H1 (cell line): ENCODE results near the gene ARPC4. TPM values are rescaled to one million over a fixed set of nuclear protein-coding genes. Genes with fewer than 3 reads are reported as not detected.

Experiments
- CTCF ChIA-PET: fragments of 300-600 bp; sonication (Branson Sonifier 250); formaldehyde crosslinking; loops from one replicate; lab custom pipeline; 2021; ENCODE audit not compliant: partially characterized antibody; lab: Charles Lee
- POLR2A ChIA-PET: fragments of 300-600 bp; sonication (Branson Sonifier 250); formaldehyde crosslinking; loops from one replicate; lab custom pipeline; 2021; ENCODE audit warnings: inconsistent platforms; ENCODE audit not compliant: partially characterized antibody; lab: Charles Lee
- DNase-seq, 2 experiments: peaks; one replicate each; pipeline versions ENCODE4 v3.0.0 to v3.0.0-alpha.2; 2010 to 2022; ENCODE audit warnings: low spot score in 2 of 2, low read depth in 1 of 2, mixed read lengths in 1 of 2
- FAIRE-seq: peaks from 2 replicates; lab custom pipeline; 2011; peaks lifted over from hg19 to GRCh38; lab: Jason Lieb, UNC
- H2AFZ ChIP-seq: 2 replicates; pipeline ENCODE4 v1.8.1; 2012; ENCODE audit warnings: low read length, inconsistent platforms
- H2AK5ac ChIP-seq: 2 replicates; pipeline ENCODE4 v1.6.1; 2013; ENCODE audit warnings: low read depth, low read length
- H2BK120ac ChIP-seq: replicated peaks from 2 replicates; pipeline ENCODE3; 2013; ENCODE audit warnings: low read depth, low read length, inconsistent platforms
- H2BK12ac ChIP-seq: 2 replicates; pipeline ENCODE4 v1.6.1; 2013; ENCODE audit warnings: low read depth, low read length
- H2BK15ac ChIP-seq: 2 replicates; pipeline ENCODE4 v1.6.1; 2013; ENCODE audit warnings: low read length
- H2BK20ac ChIP-seq: 2 replicates; pipeline ENCODE4 v1.6.1; 2013; ENCODE audit warnings: low read length
- H2BK5ac ChIP-seq: 2 replicates; pipeline ENCODE4 v1.6.1; 2013; ENCODE audit warnings: low read depth, low read length
- H3K14ac ChIP-seq: 2 replicates; pipeline ENCODE4 v1.6.1; 2013; ENCODE audit warnings: inconsistent platforms; ENCODE audit not compliant: insufficient read length
- H3K18ac ChIP-seq: 2 replicates; pipeline ENCODE4 v1.6.1; 2013; ENCODE audit warnings: low read length; ENCODE audit errors: extremely low read depth
- H3K23ac ChIP-seq: 2 replicates; pipeline ENCODE4 v1.6.1; 2013; ENCODE audit warnings: inconsistent platforms; ENCODE audit not compliant: insufficient read length
- H3K23me2 ChIP-seq: 2 replicates; pipeline ENCODE4 v1.6.1; 2013; ENCODE audit warnings: low read depth, low read length
- H3K27ac ChIP-seq: 2 replicates; pipeline ENCODE4 v1.6.1; 2011; ENCODE audit warnings: low read depth, low read length, inconsistent platforms
- H3K27me3 ChIP-seq, 4 experiments: replicated peaks in 1 of 4; 1 replicate in 1 of 4; 2 replicates in 3 of 4; pipeline versions ENCODE4 v1.6.1 to v1.8.1; 2011 to 2013; ENCODE audit warnings: low read length in 3 of 4, mild to moderate bottlenecking in 3 of 4, inconsistent platforms in 2 of 4, mixed read lengths in 2 of 4, moderate library complexity in 1 of 4; ENCODE audit not compliant: control insufficient read depth in 3 of 4, insufficient read depth in 3 of 4; ENCODE audit errors: extremely low read depth in 1 of 4
- H3K36me3 ChIP-seq, 4 experiments: 2 replicates each; pipeline versions ENCODE4 v1.6.1 to v1.8.1; 2011 to 2013; ENCODE audit warnings: mild to moderate bottlenecking in 4 of 4, low read length in 3 of 4, moderate library complexity in 2 of 4, control low read depth in 1 of 4, inconsistent platforms in 1 of 4; ENCODE audit not compliant: insufficient read depth in 4 of 4, control insufficient read depth in 2 of 4
- H3K4ac ChIP-seq: replicated peaks from 2 replicates; pipeline ENCODE3; 2013; ENCODE audit warnings: low read length, low read depth, mixed read lengths, inconsistent platforms; ENCODE audit not compliant: insufficient read length
- H3K4me1 ChIP-seq, 4 experiments: replicated peaks in 1 of 4; 1 replicate in 1 of 4; 2 replicates in 3 of 4; pipeline versions ENCODE4 v1.6.1 to v1.8.1; 2011 to 2013; ENCODE audit warnings: low read length in 3 of 4, inconsistent platforms in 2 of 4, mixed read lengths in 1 of 4; ENCODE audit not compliant: insufficient read depth in 4 of 4, control insufficient read depth in 3 of 4
- H3K4me2 ChIP-seq, 2 experiments: 2 replicates each; pipeline versions ENCODE4 v1.6.1 to v1.8.1; 2011 to 2013; ENCODE audit warnings: low read depth in 2 of 2, low read length in 2 of 2, control low read depth in 1 of 2, inconsistent platforms in 1 of 2, mild to moderate bottlenecking in 1 of 2; ENCODE audit not compliant: insufficient read depth in 1 of 2
- H3K4me3 ChIP-seq, 4 experiments: fragments of 200-600, 300-600 bp in 1 of 4; sonication (generic), shearing (Covaris generic), sonication (Bioruptor Twin) in 1 of 4; 2 replicates each; pipeline versions ENCODE4 v1.5.1 to v1.8.1; 2011 to 2016; ENCODE audit warnings: low read length in 4 of 4, low read depth in 3 of 4, control low read depth in 2 of 4, inconsistent platforms in 2 of 4, mild to moderate bottlenecking in 2 of 4, mixed read lengths in 1 of 4, moderate library complexity in 1 of 4; ENCODE audit not compliant: insufficient read depth in 2 of 4; ENCODE audit errors: extremely low read depth in 1 of 4
- H3K56ac ChIP-seq: replicated peaks from 2 replicates; pipeline ENCODE3; 2013; ENCODE audit warnings: low read depth, mild to moderate bottlenecking, mixed read lengths, low read length, inconsistent platforms; ENCODE audit not compliant: insufficient read length
- H3K79me1 ChIP-seq: 2 replicates; pipeline ENCODE4 v1.6.1; 2013; ENCODE audit warnings: low read depth, low read length, control low read depth
- H3K79me2 ChIP-seq, 2 experiments: 2 replicates each; pipeline versions ENCODE4 v1.6.1 to v1.8.1; 2012 to 2013; ENCODE audit warnings: low read length in 2 of 2, mild to moderate bottlenecking in 2 of 2, inconsistent platforms in 1 of 2; ENCODE audit not compliant: insufficient read depth in 2 of 2, control insufficient read depth in 1 of 2
- H3K9ac ChIP-seq, 4 experiments: replicated peaks in 1 of 4; 1 replicate in 1 of 4; 2 replicates in 3 of 4; pipeline versions ENCODE4 v1.6.1 to v1.8.1; 2011 to 2013; ENCODE audit warnings: low read depth in 3 of 4, low read length in 3 of 4, control low read depth in 2 of 4, mild to moderate bottlenecking in 2 of 4, moderate library complexity in 2 of 4, inconsistent platforms in 1 of 4; ENCODE audit errors: extremely low read depth in 1 of 4
- H3K9me3 ChIP-seq, 2 experiments: 2 replicates each; pipeline versions ENCODE4 v1.6.1 to v1.8.1; 2012 to 2013; ENCODE audit warnings: mild to moderate bottlenecking in 2 of 2, moderate library complexity in 2 of 2, control low read depth in 1 of 2, inconsistent platforms in 1 of 2, low read depth in 1 of 2, low read length in 1 of 2, mixed read lengths in 1 of 2; ENCODE audit not compliant: insufficient read depth in 2 of 2
- H4K20me1 ChIP-seq, 2 experiments: replicated peaks in 1 of 2; 2 replicates each; pipeline versions ENCODE3 to v1.8.1; 2011 to 2013; ENCODE audit warnings: inconsistent platforms in 2 of 2, low read length in 2 of 2, mild to moderate bottlenecking in 1 of 2; ENCODE audit not compliant: insufficient read depth in 2 of 2, control insufficient read depth in 1 of 2
- H4K5ac ChIP-seq: 2 replicates; pipeline ENCODE4 v1.6.1; 2013; ENCODE audit warnings: low read length, low read depth, mixed read lengths, inconsistent platforms; ENCODE audit not compliant: insufficient read length
- H4K8ac ChIP-seq: 2 replicates; pipeline ENCODE4 v1.8.0; 2013; ENCODE audit warnings: mild to moderate bottlenecking, moderate library complexity, low read length, inconsistent platforms; ENCODE audit not compliant: insufficient read depth; ENCODE audit errors: extremely low read depth
- H4K91ac ChIP-seq: replicated peaks from 2 replicates; pipeline ENCODE3; 2013; ENCODE audit warnings: low read length, mixed read lengths, inconsistent platforms; ENCODE audit not compliant: insufficient read length
- ATF2 ChIP-seq: IDR thresholded peaks from 2 replicates; pipeline ENCODE4 v1.6.1; 2012; ENCODE audit warnings: low read length, inconsistent platforms
- CBX8 ChIP-seq: fragments of 300-800, 300-1000 bp; sonication (generic); IDR thresholded peaks from 2 replicates; pipeline ENCODE4 v1.7.1; 2016; ENCODE audit warnings: low read depth, low read length, borderline replicate concordance
- JUND ChIP-seq: IDR thresholded peaks from 2 replicates; pipeline ENCODE4 v1.6.1; 2011; ENCODE audit warnings: mild to moderate bottlenecking, improper control_type of control experiment, low read length
- KDM4A ChIP-seq: IDR thresholded peaks from one replicate; pipeline ENCODE4 v1.7.1; 2012; ENCODE audit warnings: low read depth, mild to moderate bottlenecking, moderate library complexity, low read length, inconsistent platforms; ENCODE audit not compliant: severe bottlenecking
- POLR2A ChIP-seq, 2 experiments: IDR thresholded peaks; 1 replicate in 1 of 2; 2 replicates in 1 of 2; pipeline ENCODE4 v1.6.1; 2011; ENCODE audit warnings: low read depth in 2 of 2, low read length in 2 of 2, mild to moderate bottlenecking in 2 of 2; ENCODE audit errors: control extremely low read depth in 1 of 2
- POU5F1 ChIP-seq: IDR thresholded peaks from 2 replicates; pipeline ENCODE4 v1.6.1; 2011; ENCODE audit warnings: low read depth, mild to moderate bottlenecking, low read length, moderate library complexity
- RFX5 ChIP-seq: IDR thresholded peaks from 2 replicates; pipeline ENCODE4 v1.6.1; 2011; ENCODE audit warnings: low read depth, low read length, improper control_type of control experiment, borderline replicate concordance
- SIX5 ChIP-seq: IDR thresholded peaks from 2 replicates; pipeline ENCODE4 v1.6.1; 2011; ENCODE audit warnings: mild to moderate bottlenecking, low read depth, low read length
- SP2 ChIP-seq: IDR thresholded peaks from 2 replicates; pipeline ENCODE4 v1.6.1; 2012; ENCODE audit warnings: mild to moderate bottlenecking, low read length, inconsistent platforms
- TCF12 ChIP-seq: IDR thresholded peaks from 2 replicates; pipeline ENCODE4 v1.6.1; 2011; ENCODE audit warnings: low read depth, mild to moderate bottlenecking, low read length
- WGBS, 2 experiments: shearing (Covaris generic) in 1 of 2; methylation state at CpG; one replicate each; pipeline versions ENCODE4 v1.1.6 to v1.1.7; 2013 to 2015; ENCODE audit warnings: low lambda C conversion rate in 2 of 2, mixed read lengths in 2 of 2, inconsistent platforms in 1 of 2, low coverage in 1 of 2, missing lambda C conversion rate in 1 of 2; ENCODE audit not compliant: insufficient replicate concordance in 2 of 2, insufficient coverage in 1 of 2, insufficient read length in 1 of 2; ENCODE audit errors: extremely low coverage in 1 of 2, missing lambda C conversion rate in 1 of 2; 5-methylcytosine and 5-hydroxymethylcytosine counted together
- polyA plus RNA-seq, 7 experiments: library from polyadenylated mRNA; depleted of rRNA in 3 of 7; stranded (reverse) in 5 of 7; unstranded in 2 of 7; fragments of >200 nt in 5 of 7; fragments of 200-250 nt in 2 of 7; gene quantifications; 1 replicate in 5 of 7; 2 replicates in 1 of 7; 4 replicates in 1 of 7; pipeline versions ENCODE4 v1.2.1 to v1.2.3, GENCODE V29; 2011 to 2013; ENCODE audit warnings: missing spikeins in 2 of 7, mixed read lengths in 2 of 7
- total RNA-seq: library from RNA; stranded (reverse); fragmentation: NEBNext Ultra II Directional; extraction: Animal tissue kit (Norgen Biotek cat#: 25700); gene quantifications from 2 replicates; pipeline ENCODE4 v1.2.1, GENCODE V29; 2021
- TF ChIP-seq, protein P1 (sequence below): IDR thresholded peaks from 2 replicates; pipeline ENCODE4 v1.6.1; 2011; ENCODE audit warnings: low read length, improper control_type of control experiment

Gene ARPC4
- total and polyA plus RNA-seq, 2 of the 8 experiments (the other 6 are each of a cell fraction or from before 2014, with no cell fraction given): 138 to 154 TPM

DNA sequence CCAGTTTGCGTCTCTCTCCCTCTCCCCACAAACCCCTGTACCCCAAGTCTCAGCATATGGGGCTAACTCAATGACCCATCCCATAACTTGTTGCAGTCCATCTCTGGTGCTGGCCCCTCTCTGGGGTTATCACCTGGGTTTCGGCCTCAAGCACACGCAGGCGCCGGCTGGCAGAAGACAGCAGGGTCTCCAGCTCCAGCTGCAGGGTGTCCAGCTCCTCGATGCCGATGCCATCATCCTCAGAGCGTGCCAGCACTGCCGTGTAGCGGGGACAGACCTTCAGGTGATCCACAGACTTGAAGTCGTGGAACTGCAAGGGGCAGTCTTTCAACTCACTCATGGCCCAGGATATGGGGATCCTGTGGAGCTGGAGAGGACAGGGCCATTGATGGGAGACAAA, 1.8 kb upstream of the ARPC4 start:
- no peak for DNase-seq
- no peak overlapping the region for H2AK5ac ChIP-seq

More for the DNA sequence above, 1.8 kb upstream of the ARPC4 start:
- H3K4me3 ChIP-seq: peak overlapping the region in 2 of 4 experiments; percentile 89 to 93; a peak in 2 of 8 replicates
- no peaks in the 10 kb centered on the region for H3K27me3 ChIP-seq
- peaks cover 8% of the 10 kb centered on the region for H3K23me2 ChIP-seq
- TF ChIP-seq POU5F1 (no peak), SP2 (no peak), CBX8 (no peak), RFX5 (no peak), POLR2A (IDR thresholded peaks at IDR 0.05; ENCODE audit: control extremely low read depth in 1 of 2, low read depth in 2 of 2, low read length in 2 of 2) (no peak), TCF12 (no peak), SIX5 (no peak), JUND (no peak), ATF2 (no peak), KDM4A (no peak)
- TF ChIP-seq, protein P1, sequence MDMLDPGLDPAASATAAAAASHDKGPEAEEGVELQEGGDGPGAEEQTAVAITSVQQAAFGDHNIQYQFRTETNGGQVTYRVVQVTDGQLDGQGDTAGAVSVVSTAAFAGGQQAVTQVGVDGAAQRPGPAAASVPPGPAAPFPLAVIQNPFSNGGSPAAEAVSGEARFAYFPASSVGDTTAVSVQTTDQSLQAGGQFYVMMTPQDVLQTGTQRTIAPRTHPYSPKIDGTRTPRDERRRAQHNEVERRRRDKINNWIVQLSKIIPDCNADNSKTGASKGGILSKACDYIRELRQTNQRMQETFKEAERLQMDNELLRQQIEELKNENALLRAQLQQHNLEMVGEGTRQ: no peak
- H3K79me1 ChIP-seq: peaks cover 9% of the 10 kb centered on the region
- ChIA-PET CTCF (interaction anchor here (0.9 to 1.6 kb wide), 3 partner anchors 9 to 19 kb away, joined by 3 to 5 read pairs (median 4); no protein-coding TSS in a partner anchor), POLR2A (interaction anchor here (0.7 to 1.8 kb wide), 8 partner anchors 14 to 130 kb away, joined by 3 to 13 read pairs (median 3); partner anchors contain the start of genes BRPF1 and CAMK1)
- H2BK20ac ChIP-seq: no peak overlapping the region
- no peak overlapping the region for H4K91ac ChIP-seq
- H3K14ac ChIP-seq: no peak overlapping the region
- H3K56ac ChIP-seq: no peak overlapping the region
- H2BK15ac ChIP-seq: peak overlapping the region; percentile 25; the same call in 1 of the 2 replicates
- H2AFZ ChIP-seq: no peak overlapping the region
- H3K4me2 ChIP-seq: peak overlapping the region in 1 of 2 experiments; percentile 83; a peak in 1 of 4 replicates
- H3K23ac ChIP-seq: no peak overlapping the region
- H3K79me2 ChIP-seq: peaks cover 0 to 32% of the 10 kb centered on the region in 2 experiments; a peak in 2 of 4 replicates
- no peak overlapping the region for H3K18ac ChIP-seq
- FAIRE-seq: no peak
- no peak overlapping the region for H4K5ac ChIP-seq
- H3K27ac ChIP-seq: no peak overlapping the region
- H3K4ac ChIP-seq: no peak overlapping the region
- H3K4me1 ChIP-seq: peaks cover 0 to 8% (median 0%) of the 10 kb centered on the region in 4 experiments; a peak in 2 of 7 replicates
- no peaks in the 10 kb centered on the region for H3K9me3 ChIP-seq
- no peak overlapping the region for H2BK12ac ChIP-seq
- 96% methylated on average over 11 of the region's 11 CpGs; no CpG with 5 or more reads in 1 of the 2 experiments for WGBS, 2 experiments
- no peak overlapping the region for H2BK5ac ChIP-seq
- H2BK120ac ChIP-seq: no peak overlapping the region
- peaks cover 2 to 30% (median 15%) of the 10 kb centered on the region in 4 experiments; a peak in 6 of 8 replicates for H3K36me3 ChIP-seq
- H4K8ac ChIP-seq: no peak overlapping the region; the same call in 1 of the 2 replicates
- peaks cover 0 to 1% of the 10 kb centered on the region in 2 experiments for H4K20me1 ChIP-seq
- H3K9ac ChIP-seq: peak overlapping the region in 1 of 4 experiments; percentile 54; a peak in 2 of 7 replicates
